HUES48 (cell line): ENCODE results near the gene UPF1.
"Not testable (repeated sequence)": the region's sequence is repeated elsewhere in the genome, so short reads cannot be mapped to it uniquely, and the experiment has no call there.

Source experiments
- H3K27ac ChIP-seq: one replicate; pipeline ENCODE4 v1.7.0; 2013; ENCODE audit warnings: low read depth, low read length, inconsistent platforms
- H3K27me3 ChIP-seq: 2 replicates; pipeline ENCODE4 v1.6.1; 2013; ENCODE audit warnings: mild to moderate bottlenecking, low read length; ENCODE audit not compliant: control insufficient read depth, insufficient read depth
- H3K36me3 ChIP-seq: 2 replicates; pipeline ENCODE4 v1.6.1; 2013; ENCODE audit warnings: low read length; ENCODE audit not compliant: control insufficient read depth, insufficient read depth
- H3K4me1 ChIP-seq: 2 replicates; pipeline ENCODE4 v1.6.1; 2013; ENCODE audit warnings: mild to moderate bottlenecking, low read length; ENCODE audit not compliant: control insufficient read depth, insufficient read depth
- H3K4me3 ChIP-seq: 2 replicates; pipeline ENCODE4 v1.5.1; 2013; ENCODE audit warnings: mild to moderate bottlenecking, low read depth, low read length
- H3K9ac ChIP-seq: 2 replicates; pipeline ENCODE4 v1.6.1; 2013; ENCODE audit warnings: mild to moderate bottlenecking, low read depth, low read length, moderate library complexity
- H3K9me3 ChIP-seq: 2 replicates; pipeline ENCODE4 v1.6.1; 2013; ENCODE audit warnings: low read length; ENCODE audit not compliant: control insufficient read depth, insufficient read depth

The UPF1 gene

GRCh38 chr19:18816645-18817044, 15.1 kb upstream of the UPF1 start:
- H3K36me3 ChIP-seq, H3K4me1 ChIP-seq, H3K27ac ChIP-seq, H3K9me3 ChIP-seq, H3K4me3 ChIP-seq, H3K9ac ChIP-seq: not testable (repeated sequence)
- peaks cover 14% of the 10 kb centered on the region for H3K27me3 ChIP-seq

- Histone ChIP-seq H3K27ac (no peak overlapping the region), H3K9ac (no peak overlapping the region), H3K4me1 (no peaks in the 10 kb centered on the region), H3K27me3 (peaks cover 7% of the 10 kb centered on the region), H3K9me3 (no peaks in the 10 kb centered on the region), H3K36me3 (no peaks in the 10 kb centered on the region), H3K4me3 (no peak overlapping the region)
Measured at GRCh38 chr19:18817574-18817973, 14.2 kb upstream of the UPF1 start.

GRCh38 chr19:18828786-18829185, 3.0 kb upstream of the UPF1 start:
- no peaks in the 10 kb centered on the region; the same call in 1 of the 2 replicates for H3K27me3 ChIP-seq
- no peak overlapping the region for H3K4me3 ChIP-seq
- no peak overlapping the region for H3K27ac ChIP-seq
- H3K4me1 ChIP-seq, result peaks cover 3% of the 10 kb centered on the region
- no peak overlapping the region for H3K9ac ChIP-seq
- no peaks in the 10 kb centered on the region for H3K9me3 ChIP-seq
- H3K36me3 ChIP-seq, result no peaks in the 10 kb centered on the region

GRCh38 chr19:18830488-18830887, 1.3 kb upstream of the UPF1 start:
- Histone ChIP-seq H3K27me3 (no peaks in the 10 kb centered on the region; the same call in 1 of the 2 replicates), H3K36me3 (peaks cover 11% of the 10 kb centered on the region; the same call in 1 of the 2 replicates)

GRCh38 chr19:18832306-18833140, 764 bp downstream of the UPF1 start:
- peaks cover 24% of the 10 kb centered on the region; the same call in 1 of the 2 replicates for H3K36me3 ChIP-seq
- H3K27me3 ChIP-seq, result no peaks in the 10 kb centered on the region; the same call in 1 of the 2 replicates
- no peaks in the 10 kb centered on the region for H3K9me3 ChIP-seq
- H3K9ac ChIP-seq, result peak overlapping the region; percentile 83
- peak overlapping the region; percentile 85 for H3K4me3 ChIP-seq
- H3K27ac ChIP-seq, result peak overlapping the region; percentile 79
- peaks cover 16% of the 10 kb centered on the region for H3K4me1 ChIP-seq

More at GRCh38 chr19:18830488-18830887, 1.3 kb upstream of the UPF1 start:
- no peaks in the 10 kb centered on the region for H3K9me3 ChIP-seq
- no peak overlapping the region for H3K9ac ChIP-seq
- no peak overlapping the region for H3K4me3 ChIP-seq
- no peak overlapping the region for H3K27ac ChIP-seq
- peaks cover 16% of the 10 kb centered on the region for H3K4me1 ChIP-seq

GRCh38 chr19:18833141-18833476, 1.4 kb downstream of the UPF1 start:
- H3K4me3 ChIP-seq, result peak overlapping the region; percentile 85
- peaks cover 30% of the 10 kb centered on the region for H3K36me3 ChIP-seq
- H3K27me3 ChIP-seq, result no peaks in the 10 kb centered on the region; the same call in 1 of the 2 replicates
- no peak overlapping the region for H3K27ac ChIP-seq
- H3K4me1 ChIP-seq, result peaks cover 16% of the 10 kb centered on the region
- peak overlapping the region; percentile 83; the same call in 1 of the 2 replicates for H3K9ac ChIP-seq
- H3K9me3 ChIP-seq, result no peaks in the 10 kb centered on the region

- peak overlapping the region; percentile 67 for H3K27ac ChIP-seq
- H3K36me3 ChIP-seq, result peaks cover 34% of the 10 kb centered on the region
- no peaks in the 10 kb centered on the region for H3K9me3 ChIP-seq
- H3K27me3 ChIP-seq, result no peaks in the 10 kb centered on the region; the same call in 1 of the 2 replicates
- peak overlapping the region; percentile 85 for H3K4me3 ChIP-seq
- 0 out of 2 replicates have a peak overlapping the region, but pooled peaks have one; percentile 8 for H3K9ac ChIP-seq
- peaks cover 16% of the 10 kb centered on the region for H3K4me1 ChIP-seq
Measured at GRCh38 chr19:18833849-18834643, 2.3 kb downstream of the UPF1 start.

- Histone ChIP-seq H3K9me3 (no peaks in the 10 kb centered on the region), H3K4me1 (peaks cover 20% of the 10 kb centered on the region), H3K36me3 (peaks cover 34% of the 10 kb centered on the region), H3K4me3 (peak overlapping the region; percentile 85), H3K27me3 (no peaks in the 10 kb centered on the region; the same call in 1 of the 2 replicates), H3K9ac (no peak overlapping the region), H3K27ac (peak overlapping the region; percentile 24)
Measured at GRCh38 chr19:18834644-18834984, 2.9 kb downstream of the UPF1 start.

- Histone ChIP-seq H3K9ac (no peak overlapping the region), H3K36me3 (peaks cover 30% of the 10 kb centered on the region), H3K27ac (no peak overlapping the region), H3K4me1 (peaks cover 16% of the 10 kb centered on the region), H3K4me3 (no peak overlapping the region), H3K9me3 (no peaks in the 10 kb centered on the region), H3K27me3 (no peaks in the 10 kb centered on the region)
Measured at GRCh38 chr19:18839465-18840287, 7.9 kb downstream of the UPF1 start.
